ENCODE results near the gene ZBTB8OS.

DNA sequence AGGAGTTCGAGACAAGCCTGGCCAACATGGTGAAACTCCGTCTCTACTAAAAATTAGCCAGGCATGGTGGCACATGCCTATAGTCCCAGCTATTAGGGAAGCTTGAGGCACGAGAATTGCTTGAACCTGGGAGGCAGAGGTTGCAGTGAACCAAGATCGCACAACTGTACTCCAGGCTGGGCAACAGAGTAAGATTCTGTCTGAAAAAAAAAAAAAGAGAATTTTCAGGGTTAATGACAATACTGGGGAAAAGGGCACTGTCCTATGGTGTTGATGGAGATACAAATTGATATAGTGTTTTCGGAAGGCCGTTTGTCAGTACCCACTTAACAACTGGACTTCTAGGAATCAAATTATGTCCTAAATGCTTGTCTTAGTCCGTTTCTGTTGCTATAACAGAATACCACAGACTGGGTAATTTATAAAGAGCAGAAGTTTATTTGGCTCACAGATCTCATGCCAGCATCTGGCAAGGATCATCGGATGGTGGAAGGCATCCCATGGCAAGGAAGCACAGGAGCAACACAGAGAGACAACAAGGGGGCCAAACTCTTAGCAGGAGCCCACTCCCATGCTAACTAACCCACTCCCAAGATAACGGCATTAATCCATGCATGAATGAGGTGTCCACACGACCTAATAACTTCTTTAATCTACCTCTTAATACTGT, 69.9 kb downstream of the ZBTB8OS start:
- TF ChIP-seq CTCF (IDR thresholded peaks at IDR 0.05) (no peak), POLR2A (IDR thresholded peaks at IDR 0.05) (no peak)
